Endodermal cell (in vitro differentiated cells): ENCODE data around the gene USF2. TPM values are rescaled to one million over a fixed set of nuclear protein-coding genes. Genes with fewer than 3 reads are reported as not detected.
"Not testable (repeated sequence)": the region's sequence is repeated elsewhere in the genome, so short reads cannot be mapped to it uniquely, and the experiment has no call there.

ENCODE experiments used
- DNase-seq: peaks from one replicate; pipeline ENCODE4 v3.0.0-alpha.2; 2017
- H3K27ac ChIP-seq: 2 replicates; pipeline ENCODE4 v1.5.1; 2013; ENCODE audit warnings: mild to moderate bottlenecking, low read depth, low read length, moderate library complexity
- H3K27me3 ChIP-seq: 2 replicates; pipeline ENCODE4 v1.6.1; 2013; ENCODE audit warnings: mild to moderate bottlenecking, low read length, moderate library complexity; ENCODE audit not compliant: insufficient read depth, control insufficient read depth, poor library complexity, severe bottlenecking
- H3K36me3 ChIP-seq: 2 replicates; pipeline ENCODE4 v1.7.0; 2013; ENCODE audit warnings: mild to moderate bottlenecking, low read length, moderate library complexity; ENCODE audit not compliant: control insufficient read depth, insufficient read depth
- H3K4me1 ChIP-seq: one replicate; pipeline ENCODE4 v1.7.0; 2013; ENCODE audit warnings: low read length; ENCODE audit not compliant: control insufficient read depth, insufficient read depth
- H3K4me3 ChIP-seq: 2 replicates; pipeline ENCODE4 v1.5.1; 2013; ENCODE audit warnings: mild to moderate bottlenecking, low read length, moderate library complexity
- H3K9ac ChIP-seq: 2 replicates; pipeline ENCODE4 v1.6.1; 2013; ENCODE audit warnings: mild to moderate bottlenecking, low read length, moderate library complexity; ENCODE audit not compliant: poor library complexity, severe bottlenecking; ENCODE audit errors: extremely low read depth
- H3K9me3 ChIP-seq: 2 replicates; pipeline ENCODE4 v1.6.1; 2013; ENCODE audit warnings: mild to moderate bottlenecking, low read length, moderate library complexity; ENCODE audit not compliant: control insufficient read depth
- H3K27ac Mint-ChIP-seq: 2 replicates; pipeline ENCODE4 v1.8.0; 2020; ENCODE audit warnings: mixed read lengths
- H3K27me3 Mint-ChIP-seq: 2 replicates; pipeline ENCODE4 v1.8.0; 2021; ENCODE audit warnings: mild to moderate bottlenecking, mixed read lengths; ENCODE audit not compliant: insufficient read depth
- H3K36me3 Mint-ChIP-seq: 2 replicates; pipeline ENCODE4 v1.8.0; 2020; ENCODE audit warnings: low read depth, mixed read lengths
- H3K4me1 Mint-ChIP-seq: 2 replicates; pipeline ENCODE4 v1.8.0; 2020; ENCODE audit warnings: mixed read lengths
- H3K4me3 Mint-ChIP-seq: 2 replicates; pipeline ENCODE4 v1.8.0; 2020; ENCODE audit warnings: mild to moderate bottlenecking, moderate library complexity, mixed read lengths
- H3K9me3 Mint-ChIP-seq: 2 replicates; pipeline ENCODE4 v1.8.0; 2020; ENCODE audit warnings: mild to moderate bottlenecking, mixed read lengths
- CTCF ChIP-seq: fragments of 200-600 bp; sonication (generic); conservative IDR thresholded peaks from 2 replicates; pipeline ENCODE4 v1.5.0; 2021; ENCODE audit warnings: antibody characterized with exemption, mild to moderate bottlenecking
- WGBS, 2 experiments: methylation state at CpG; one replicate each; pipeline versions ENCODE4 v1.1.5 to v1.1.7; 2013; ENCODE audit warnings: missing lambda C conversion rate in 2 of 2, mixed read lengths in 1 of 2; ENCODE audit not compliant: insufficient coverage in 1 of 2, insufficient read length in 1 of 2; 5-methylcytosine and 5-hydroxymethylcytosine counted together
- total RNA-seq, 2 donors: library from RNA; stranded (reverse); fragmentation: NEBNext Ultra II Directional in 1 of 2; extraction: Animal tissue kit (Norgen Biotek cat#: 25700) in 1 of 2; gene quantifications; 2 replicates in 1 of 2; 3 replicates in 1 of 2; pipeline ENCODE4 v1.2.1, GENCODE V29; 2021

Gene USF2
- total RNA-seq, 2 donors from 2014 or later, result 111 to 121 TPM

DNA sequence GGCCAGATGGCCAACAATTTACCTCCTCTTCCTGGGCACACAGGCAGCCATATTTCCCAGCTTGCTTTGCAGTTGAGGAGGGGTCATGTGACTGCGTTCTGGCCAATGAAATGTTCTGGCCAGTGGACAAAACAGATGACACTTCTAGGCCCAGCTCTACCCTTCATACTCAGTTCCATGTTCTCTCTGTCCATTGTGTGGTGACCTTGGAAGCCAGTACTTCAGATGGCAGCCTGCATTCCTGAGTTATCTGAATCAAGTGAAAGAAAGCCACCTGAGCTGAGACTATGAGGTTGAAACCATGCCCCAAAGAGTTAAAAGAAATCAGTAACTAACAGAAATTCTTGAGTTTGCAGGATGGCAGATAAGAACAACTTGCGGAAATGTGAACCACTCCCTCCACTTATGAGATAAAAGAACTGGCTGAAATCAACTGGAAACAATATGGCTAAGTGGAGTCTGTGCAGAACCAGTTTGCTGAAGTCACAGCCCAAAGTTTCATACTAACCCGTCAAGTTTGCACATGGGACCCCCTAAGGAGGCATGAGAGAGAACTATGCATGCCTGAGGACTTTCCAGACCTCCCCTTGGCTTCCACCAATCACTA is 48.3 kb upstream of the USF2 start:
- WGBS, 2 experiments, result 67 to 75% methylated on average over 2 to 3 of the region's 3 CpGs
- peaks cover 10% of the 10 kb centered on the region for H3K27me3 Mint-ChIP-seq
- peak; percentile 58 for DNase-seq
- H3K4me1 ChIP-seq, result no peaks in the 10 kb centered on the region
- H3K36me3 Mint-ChIP-seq, result no peaks in the 10 kb centered on the region
- H3K9ac ChIP-seq, result no peak overlapping the region
- TF ChIP-seq CTCF, result no peak
- no peak overlapping the region for H3K27ac ChIP-seq
- H3K9me3 ChIP-seq, result peaks cover 17% of the 10 kb centered on the region
- H3K4me3 ChIP-seq, result peak overlapping the region; percentile 56
- no peak overlapping the region for H3K27ac Mint-ChIP-seq
- peaks cover 34% of the 10 kb centered on the region for H3K9me3 Mint-ChIP-seq
- no peak overlapping the region for H3K4me3 Mint-ChIP-seq
- no peaks in the 10 kb centered on the region for H3K27me3 ChIP-seq
- H3K4me1 Mint-ChIP-seq, result no peaks in the 10 kb centered on the region
- no peaks in the 10 kb centered on the region for H3K36me3 ChIP-seq

DNA sequence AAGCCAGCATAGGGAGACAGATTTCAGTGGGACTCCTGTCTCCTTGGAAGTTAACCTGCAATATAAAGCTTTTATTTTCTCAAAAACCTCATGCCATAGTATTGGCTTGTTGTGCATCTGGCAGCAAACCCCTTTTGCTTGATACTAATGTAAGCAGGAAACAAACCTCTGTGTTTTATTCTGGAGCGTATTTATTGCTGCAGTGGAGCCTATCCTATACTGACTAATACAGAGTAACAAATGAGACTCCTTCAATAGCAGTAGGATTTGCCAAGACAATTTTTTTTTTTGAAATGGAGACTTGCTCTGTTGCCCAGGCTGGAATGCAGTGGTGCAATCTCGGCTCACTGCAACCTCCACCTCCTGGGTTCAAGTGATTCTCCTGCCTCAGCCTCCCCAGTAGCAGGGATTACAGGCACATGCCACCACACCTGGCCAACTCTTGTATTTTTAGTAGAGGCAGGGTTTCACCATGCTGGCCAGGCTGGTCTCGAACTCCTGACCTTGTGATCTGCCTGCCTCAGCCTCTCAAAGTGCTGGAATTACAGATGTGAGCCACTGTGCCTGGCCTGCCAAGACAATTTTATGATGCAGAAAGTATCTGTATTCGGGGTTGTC is 47.7 kb upstream of the USF2 start:
- H3K4me3 Mint-ChIP-seq, H3K27me3 ChIP-seq, DNase-seq, H3K36me3 ChIP-seq, H3K9ac ChIP-seq, H3K36me3 Mint-ChIP-seq, H3K4me1 ChIP-seq, H3K27ac ChIP-seq, H3K27ac Mint-ChIP-seq, H3K4me1 Mint-ChIP-seq, H3K4me3 ChIP-seq: not testable (repeated sequence)
- peaks cover 17% of the 10 kb centered on the region for H3K9me3 ChIP-seq
- WGBS, 2 experiments, result 93 to 98% methylated on average over 2 to 4 of the region's 4 CpGs
- Mint-ChIP-seq H3K9me3 (peaks cover 34% of the 10 kb centered on the region), H3K27me3 (peaks cover 10% of the 10 kb centered on the region)

DNA sequence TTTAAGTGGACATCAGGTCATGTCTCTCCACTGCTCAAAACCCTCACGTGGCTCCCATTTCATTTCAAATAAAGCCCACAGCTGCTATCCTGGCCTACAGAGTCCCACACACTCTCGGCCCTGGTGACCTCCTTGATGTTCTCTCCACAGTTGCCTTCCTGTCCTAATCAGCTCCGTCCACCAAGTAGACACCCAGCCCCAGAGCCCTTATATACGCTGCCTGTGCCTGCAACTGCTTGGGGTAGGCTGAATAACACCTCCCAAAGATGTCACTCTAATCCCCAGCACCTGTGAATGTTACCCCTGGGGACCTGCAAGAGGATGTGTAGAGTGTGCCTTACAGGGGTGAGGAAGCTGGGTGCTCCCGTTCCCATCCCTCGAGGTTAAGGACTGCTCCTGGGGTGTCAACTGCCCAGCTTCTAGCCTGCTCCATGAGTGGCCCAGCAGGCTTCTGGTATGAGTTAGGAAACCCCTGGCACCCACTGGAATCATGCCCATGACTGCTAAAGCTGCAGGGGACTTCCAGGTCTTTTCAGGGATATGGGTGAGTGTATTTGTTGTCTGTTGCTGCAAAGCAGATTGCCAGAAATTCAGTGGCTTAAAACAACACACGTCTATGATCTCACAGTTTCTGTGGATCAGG is 46.3 kb upstream of the USF2 start:
- peaks cover 17% of the 10 kb centered on the region for H3K9me3 ChIP-seq
- H3K4me3 ChIP-seq, result no peak overlapping the region
- no peaks in the 10 kb centered on the region for H3K4me1 ChIP-seq
- H3K36me3 ChIP-seq, result no peaks in the 10 kb centered on the region
- H3K9ac ChIP-seq, result no peak overlapping the region
- no peak overlapping the region for H3K27ac ChIP-seq
- H3K27me3 Mint-ChIP-seq, result peaks cover 8% of the 10 kb centered on the region
- H3K27ac Mint-ChIP-seq, result no peak overlapping the region
- peaks cover 30% of the 10 kb centered on the region for H3K9me3 Mint-ChIP-seq
- H3K4me1 Mint-ChIP-seq, result no peaks in the 10 kb centered on the region
- no peak for DNase-seq
- no peak for TF ChIP-seq CTCF
- no peak overlapping the region for H3K4me3 Mint-ChIP-seq
- 75 to 84% methylated on average over 4 to 7 of the region's 7 CpGs for WGBS, 2 experiments
- H3K27me3 ChIP-seq, result no peaks in the 10 kb centered on the region
- no peaks in the 10 kb centered on the region for H3K36me3 Mint-ChIP-seq
